ENCODE measurements around the gene KCNG2.

GRCh38 chr18:79901665-79902064 is 103.9 kb downstream of the KCNG2 start:
- TF ChIP-seq, protein P1, sequence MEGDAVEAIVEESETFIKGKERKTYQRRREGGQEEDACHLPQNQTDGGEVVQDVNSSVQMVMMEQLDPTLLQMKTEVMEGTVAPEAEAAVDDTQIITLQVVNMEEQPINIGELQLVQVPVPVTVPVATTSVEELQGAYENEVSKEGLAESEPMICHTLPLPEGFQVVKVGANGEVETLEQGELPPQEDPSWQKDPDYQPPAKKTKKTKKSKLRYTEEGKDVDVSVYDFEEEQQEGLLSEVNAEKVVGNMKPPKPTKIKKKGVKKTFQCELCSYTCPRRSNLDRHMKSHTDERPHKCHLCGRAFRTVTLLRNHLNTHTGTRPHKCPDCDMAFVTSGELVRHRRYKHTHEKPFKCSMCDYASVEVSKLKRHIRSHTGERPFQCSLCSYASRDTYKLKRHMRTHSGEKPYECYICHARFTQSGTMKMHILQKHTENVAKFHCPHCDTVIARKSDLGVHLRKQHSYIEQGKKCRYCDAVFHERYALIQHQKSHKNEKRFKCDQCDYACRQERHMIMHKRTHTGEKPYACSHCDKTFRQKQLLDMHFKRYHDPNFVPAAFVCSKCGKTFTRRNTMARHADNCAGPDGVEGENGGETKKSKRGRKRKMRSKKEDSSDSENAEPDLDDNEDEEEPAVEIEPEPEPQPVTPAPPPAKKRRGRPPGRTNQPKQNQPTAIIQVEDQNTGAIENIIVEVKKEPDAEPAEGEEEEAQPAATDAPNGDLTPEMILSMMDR (IDR thresholded peaks at IDR 0.05) = no peak
- no peak for TF ChIP-seq POLR2AphosphoS5 (IDR thresholded peaks at IDR 0.05)

Measured in transverse colon (tissue), 4 donors.